Uterus (tissue), 2 donors: ENCODE results near the gene SUGCT.

ENCODE experiments used
- POLR2A ChIP-seq, 2 donors: fragments of 450-650 bp; IDR thresholded peaks; one replicate each; pipeline ENCODE4 v1.6.1; 2016; ENCODE audit warnings: antibody characterized with exemption in 2 of 2, mild to moderate bottlenecking in 1 of 2, moderate library complexity in 1 of 2
- TF ChIP-seq, protein P1 (sequence below), 4 experiments: fragments of 200-600 bp in 2 of 4; fragments of 450-650 bp in 2 of 4; sonication (generic) in 2 of 4; IDR thresholded peaks; one replicate each; pipeline ENCODE4 v1.5.1; 2016 to 2019; ENCODE audit warnings: antibody characterized with exemption in 4 of 4, mild to moderate bottlenecking in 2 of 4, moderate library complexity in 1 of 4

DNA sequence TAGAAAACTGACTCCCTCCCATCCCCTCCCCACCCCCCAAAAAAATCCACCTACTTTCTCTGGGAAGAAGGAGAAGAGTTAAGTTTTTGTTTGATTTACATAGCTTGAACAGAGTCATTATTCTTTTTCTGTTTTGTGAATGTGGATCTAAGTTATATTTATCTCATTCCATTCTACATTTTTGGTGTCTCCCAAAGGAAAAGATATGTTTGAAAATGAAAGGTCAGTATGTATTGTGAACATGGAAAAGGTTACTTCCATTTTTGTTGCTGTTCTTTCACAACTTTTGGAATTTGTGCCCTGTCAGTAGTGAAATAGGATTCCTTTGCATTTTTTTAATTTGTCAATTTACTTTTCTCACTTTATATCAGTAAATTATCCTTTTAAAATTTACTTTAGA is 547.9 kb downstream of the SUGCT start:
- TF ChIP-seq, protein P1, sequence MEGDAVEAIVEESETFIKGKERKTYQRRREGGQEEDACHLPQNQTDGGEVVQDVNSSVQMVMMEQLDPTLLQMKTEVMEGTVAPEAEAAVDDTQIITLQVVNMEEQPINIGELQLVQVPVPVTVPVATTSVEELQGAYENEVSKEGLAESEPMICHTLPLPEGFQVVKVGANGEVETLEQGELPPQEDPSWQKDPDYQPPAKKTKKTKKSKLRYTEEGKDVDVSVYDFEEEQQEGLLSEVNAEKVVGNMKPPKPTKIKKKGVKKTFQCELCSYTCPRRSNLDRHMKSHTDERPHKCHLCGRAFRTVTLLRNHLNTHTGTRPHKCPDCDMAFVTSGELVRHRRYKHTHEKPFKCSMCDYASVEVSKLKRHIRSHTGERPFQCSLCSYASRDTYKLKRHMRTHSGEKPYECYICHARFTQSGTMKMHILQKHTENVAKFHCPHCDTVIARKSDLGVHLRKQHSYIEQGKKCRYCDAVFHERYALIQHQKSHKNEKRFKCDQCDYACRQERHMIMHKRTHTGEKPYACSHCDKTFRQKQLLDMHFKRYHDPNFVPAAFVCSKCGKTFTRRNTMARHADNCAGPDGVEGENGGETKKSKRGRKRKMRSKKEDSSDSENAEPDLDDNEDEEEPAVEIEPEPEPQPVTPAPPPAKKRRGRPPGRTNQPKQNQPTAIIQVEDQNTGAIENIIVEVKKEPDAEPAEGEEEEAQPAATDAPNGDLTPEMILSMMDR (IDR thresholded peaks at IDR 0.05), result no peak
- no peak for TF ChIP-seq POLR2A (IDR thresholded peaks at IDR 0.05)
